GM18951 (cell line): ENCODE measurements around the gene KCNIP2.

Source experiments
- POLR2A ChIP-seq: IDR thresholded peaks from 4 replicates; pipeline ENCODE4 v1.6.1; 2011; ENCODE audit warnings: mild to moderate bottlenecking; ENCODE audit not compliant: insufficient read length, insufficient read depth; ENCODE audit errors: extremely low read depth
- in situ Hi-C: fragments of 300-500 bp; cut with MboI; formaldehyde crosslinking; loops from one replicate; pipeline ENCODE4 v1.12.0; 2022; ENCODE audit warnings: low sequenced_read_pairs, mixed read lengths, inconsistent platforms; ENCODE audit not compliant: unreplicated experiment

KCNIP2 gene

DNA sequence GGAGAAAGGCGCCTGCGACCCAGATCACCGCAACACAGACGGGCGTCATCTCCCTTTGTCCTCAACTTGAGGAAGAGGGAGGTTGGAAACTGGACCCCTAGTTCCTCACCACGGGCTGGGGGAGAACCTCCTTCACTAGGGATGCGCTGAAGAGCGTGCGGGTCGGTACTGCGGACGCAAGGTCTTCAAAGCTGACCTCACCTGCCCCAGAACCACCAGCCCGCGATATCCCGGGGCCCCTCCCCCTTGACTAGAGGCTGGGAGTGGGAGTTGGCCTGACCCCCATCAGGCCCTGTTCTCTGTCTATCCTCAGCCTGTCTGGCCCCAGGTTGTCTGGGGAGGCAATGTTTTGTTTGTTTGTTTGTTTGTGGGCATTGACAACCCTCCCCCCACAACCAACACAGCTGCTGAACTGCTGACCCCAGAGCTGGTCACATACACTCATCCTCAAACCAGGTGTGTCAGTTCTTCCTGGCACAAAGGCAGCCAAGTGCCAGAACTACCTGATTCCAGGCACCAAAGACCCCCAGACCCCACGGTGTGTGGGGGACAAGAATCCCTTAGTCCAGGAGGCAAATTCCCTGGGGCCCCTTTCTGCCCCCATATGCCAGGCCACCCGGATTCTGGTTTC is 63.3 kb downstream of the KCNIP2 start:
- in situ Hi-C loops = no loop called here
- no peak for TF ChIP-seq POLR2A

GRCh38 chr10:101779544-101780186 is 63.9 kb downstream of the KCNIP2 start:
- no peak for TF ChIP-seq POLR2A
- in situ Hi-C loops = loop anchor here (10.0 kb wide), 1 partner anchor 175 kb away; no protein-coding TSS in a partner anchor

GRCh38 chr10:101778781-101779543 is 64.6 kb downstream of the KCNIP2 start:
- in situ Hi-C loops = loop anchor here (10.0 kb wide), 1 partner anchor 174 kb away; no protein-coding TSS in a partner anchor
- TF ChIP-seq POLR2A = no peak

- no peak for TF ChIP-seq POLR2A
- in situ Hi-C loops = loop anchor here (10.0 kb wide), 1 partner anchor 173 kb away; no protein-coding TSS in a partner anchor
Measured at GRCh38 chr10:101778151-101778780, 65.3 kb downstream of the KCNIP2 start.

DNA sequence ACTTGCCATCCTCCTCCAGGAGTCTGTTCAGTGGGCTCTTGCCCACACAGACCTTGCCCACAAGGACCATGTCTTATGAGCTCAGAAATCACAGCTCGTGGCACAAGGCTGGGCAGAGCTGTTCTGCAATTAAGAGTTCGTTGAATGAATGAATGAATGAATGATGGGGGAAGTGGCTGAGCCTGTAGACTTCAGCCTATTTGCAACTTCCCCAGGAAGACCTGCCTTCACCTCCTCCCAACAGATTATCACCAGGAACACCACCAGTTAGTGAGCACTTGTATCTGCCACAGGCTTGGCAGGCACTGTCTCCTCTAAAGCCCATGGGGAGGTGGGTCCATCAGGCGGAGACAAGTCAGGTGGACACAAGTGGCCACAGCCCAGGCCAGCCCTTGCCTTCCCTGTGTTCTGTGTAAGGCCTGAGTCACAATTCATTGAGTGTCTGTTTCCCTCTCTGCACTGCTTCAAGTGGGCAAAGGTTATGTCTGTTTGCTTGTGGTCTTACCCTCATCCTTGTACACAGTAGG is 65.9 kb downstream of the KCNIP2 start:
- in situ Hi-C loops = loop anchor here (10.0 kb wide), 1 partner anchor 173 kb away; no protein-coding TSS in a partner anchor
- no peak for TF ChIP-seq POLR2A

- TF ChIP-seq POLR2A = no peak
- in situ Hi-C loops = loop anchor here (10.0 kb wide), 1 partner anchor 171 kb away; no protein-coding TSS in a partner anchor
Measured at GRCh38 chr10:101776161-101776817, 67.3 kb downstream of the KCNIP2 start.
